GM23248 (cell line): ENCODE data around the gene RNF130. TPM values are rescaled to one million over a fixed set of nuclear protein-coding genes. Genes with fewer than 3 reads are reported as not detected.

Experiments used
- DNase-seq: peaks from one replicate; pipeline ENCODE4 v3.0.0-alpha.2; 2015
- H2AFZ ChIP-seq: fragments of 200-600 bp; sonication (generic); 2 replicates; pipeline ENCODE4 v1.6.1; 2016; ENCODE audit warnings: antibody characterized with exemption
- H3F3A ChIP-seq: fragments of 200-600 bp; sonication (generic); 2 replicates; pipeline ENCODE4 v1.6.1; 2016; ENCODE audit warnings: mild to moderate bottlenecking, antibody characterized with exemption, mixed run types; ENCODE audit not compliant: insufficient read depth
- H3K27ac ChIP-seq: fragments of 200-600 bp; sonication (generic); 2 replicates; pipeline ENCODE4 v1.5.1; 2016; ENCODE audit warnings: mild to moderate bottlenecking
- H3K27me3 ChIP-seq: fragments of 200-600 bp; sonication (generic); replicated peaks from 2 replicates; pipeline ENCODE4 v1.6.1; 2016; ENCODE audit warnings: mild to moderate bottlenecking; ENCODE audit not compliant: insufficient read depth
- H3K36me3 ChIP-seq: fragments of 200-600 bp; sonication (generic); 2 replicates; pipeline ENCODE4 v1.6.1; 2016; ENCODE audit warnings: low read depth, mild to moderate bottlenecking
- H3K4me1 ChIP-seq: fragments of 200-600 bp; sonication (generic); 2 replicates; pipeline ENCODE4 v1.6.1; 2016; ENCODE audit warnings: mild to moderate bottlenecking; ENCODE audit not compliant: insufficient read depth
- H3K4me2 ChIP-seq: fragments of 200-600 bp; sonication (generic); one replicate; pipeline ENCODE4 v1.6.1; 2016; ENCODE audit warnings: mild to moderate bottlenecking; ENCODE audit not compliant: unreplicated experiment
- H3K4me3 ChIP-seq: fragments of 200-600 bp; sonication (generic); 2 replicates; pipeline ENCODE4 v1.5.1; 2016; ENCODE audit warnings: mild to moderate bottlenecking
- H3K79me2 ChIP-seq: fragments of 200-600 bp; sonication (generic); 2 replicates; pipeline ENCODE4 v1.6.1; 2016; ENCODE audit warnings: mild to moderate bottlenecking; ENCODE audit not compliant: insufficient read depth
- H3K9ac ChIP-seq: fragments of 200-600 bp; sonication (generic); 2 replicates; pipeline ENCODE4 v1.6.1; 2016; ENCODE audit warnings: mild to moderate bottlenecking
- H3K9me2 ChIP-seq: fragments of 200-600 bp; sonication (generic); 2 replicates; pipeline ENCODE4 v1.6.1; 2016; ENCODE audit warnings: mixed run types, mild to moderate bottlenecking, moderate library complexity; ENCODE audit not compliant: insufficient read depth
- H3K9me3 ChIP-seq: fragments of 200-600 bp; sonication (generic); one replicate; pipeline ENCODE4 v1.6.1; 2017; ENCODE audit warnings: low read depth
- H4K20me1 ChIP-seq: fragments of 200-600 bp; sonication (generic); 2 replicates; pipeline ENCODE4 v1.6.0; 2016; ENCODE audit not compliant: insufficient read depth
- EZH2 ChIP-seq: fragments of 200-600 bp; sonication (generic); IDR thresholded peaks from 2 replicates; pipeline ENCODE4 v1.6.1; 2018; ENCODE audit warnings: antibody characterized with exemption, mild to moderate bottlenecking; ENCODE audit not compliant: insufficient read depth, poor library complexity, severe bottlenecking
- EZH2phosphoT487 ChIP-seq: fragments of 200-600 bp; sonication (generic); IDR thresholded peaks from 2 replicates; pipeline ENCODE4 v1.6.1; 2018; ENCODE audit warnings: antibody characterized with exemption, moderate library complexity, mild to moderate bottlenecking, low read depth; ENCODE audit not compliant: insufficient read depth
- WGBS, 2 experiments: methylation state at CpG; one replicate each; pipeline ENCODE4 v1.1.6; 2015 to 2017; ENCODE audit warnings: low lambda C conversion rate in 2 of 2, low coverage in 1 of 2; ENCODE audit errors: missing lambda C conversion rate in 2 of 2; 5-methylcytosine and 5-hydroxymethylcytosine counted together
- in situ Hi-C: fragments of 300-500 bp; cut with MboI; formaldehyde crosslinking; loops from 2 replicates; pipeline ENCODE4 v1.15.0; 2020
- microRNA counts: library from miRNA; unstranded; fragments of <30 nt; microRNA quantifications from one replicate; lab custom pipeline; 2016
- microRNA-seq: library from miRNA; unstranded; fragments of <30 nt; microRNA quantifications from one replicate; pipeline ENCODE4, GENCODE V29; 2016; ENCODE audit warnings: borderline number of aligned reads
- polyA plus RNA-seq: library from polyadenylated mRNA; unstranded; fragments of >200 nt; fragmentation: Nextera tagmentation; extraction: Ambion mirVana; gene quantifications from 2 replicates; pipeline ENCODE4 v1.2.1, GENCODE V29; 2016
- small RNA-seq: library from RNA; depleted of rRNA; stranded (forward); fragments of <200 nt; gene quantifications from one replicate; pipeline ENCODE3, GENCODE V24; 2014; ENCODE audit warnings: low read depth, low replicate concordance
- total RNA-seq: library from RNA; depleted of rRNA; stranded (reverse); fragments of >200 nt; shearing (Covaris generic); gene quantifications from 2 replicates; pipeline ENCODE4 v1.2.3, GENCODE V29; 2014; rRNA removed

RNF130 gene
- total and polyA plus RNA-seq, 2 experiments from 2014 or later: 27.3 to 49.8 TPM

DNA sequence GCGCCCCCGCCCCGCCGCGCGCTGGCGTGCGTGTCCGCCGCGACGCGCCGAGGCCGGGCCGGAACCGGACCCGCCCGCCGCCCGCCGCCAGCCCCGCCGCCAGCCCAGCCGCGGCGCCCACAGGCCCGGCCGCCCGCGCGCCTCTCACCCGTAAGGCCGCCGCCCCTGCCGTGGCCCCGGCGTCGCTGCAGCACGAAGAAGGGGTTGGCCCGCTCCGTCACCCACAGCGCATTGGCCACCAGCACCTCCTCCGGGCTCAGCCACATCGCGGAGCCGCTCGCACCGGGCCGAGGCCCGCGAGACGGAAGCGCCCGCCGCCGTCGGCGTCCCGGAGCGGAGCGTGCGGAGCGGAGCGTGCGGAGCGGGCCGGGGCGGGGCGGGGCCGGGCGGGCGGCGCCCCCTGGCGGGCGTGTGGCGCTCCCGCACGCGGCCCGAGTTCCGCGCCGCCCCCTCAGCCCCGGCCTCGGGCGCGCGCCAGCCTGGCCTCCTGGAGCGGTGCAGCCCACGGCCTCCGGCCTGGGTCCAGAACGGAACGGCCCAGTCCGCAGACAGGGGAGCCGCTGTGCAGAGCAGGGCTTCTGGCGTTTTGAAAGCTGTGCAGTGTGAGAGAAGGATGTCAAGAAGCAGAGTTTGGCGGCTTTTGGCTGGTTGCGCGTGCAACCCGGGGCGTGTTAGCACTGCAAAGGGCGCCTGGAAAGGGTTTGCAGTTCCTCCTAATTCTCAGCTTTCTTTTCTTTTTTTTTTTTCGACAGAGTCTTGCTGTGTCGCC is 163.8 kb downstream of the RNF130 start, which contains the start of gene TBC1D9B:
TSS of gene TBC1D9B (minus strand) at position 342 of the 769 bp plus-strand sequence. CDS start at position 266, 76 bp downstream.
- peak within 1 kb of the TSS; percentile 98 for H3K4me3 ChIP-seq
- peaks cover 6% of the 10 kb centered on the region for H3K4me1 ChIP-seq
- DNase-seq: peak; percentile 89
- H3K9me2 ChIP-seq: no peaks in the 10 kb centered on the region
- 1 to 3% methylated on average over 19 to 66 of the region's 105 CpGs for WGBS, 2 experiments
- peak within 1 kb of the TSS; percentile 95 for H3K4me2 ChIP-seq
- 0 out of 2 replicates have a peak, but pooled peaks cover 3% of the 10 kb centered on the region for H3K36me3 ChIP-seq
- H3K79me2 ChIP-seq: peaks cover 50% of the 10 kb centered on the region
- H3K27me3 ChIP-seq: no peaks in the 10 kb centered on the region
- no peak for TF ChIP-seq EZH2
- TF ChIP-seq EZH2phosphoT487: no peak
- peak within 1 kb of the TSS; percentile 88 for H3K9ac ChIP-seq
- in situ Hi-C loops: no loop called here
- peak within 1 kb of the TSS; percentile 93 for H2AFZ ChIP-seq
- H3F3A ChIP-seq: no peaks in the 10 kb centered on the region
- peak within 1 kb of the TSS; percentile 65 for H3K27ac ChIP-seq
- H3K9me3 ChIP-seq: no peaks in the 10 kb centered on the region
- H4K20me1 ChIP-seq: no peaks in the 10 kb centered on the region

DNA sequence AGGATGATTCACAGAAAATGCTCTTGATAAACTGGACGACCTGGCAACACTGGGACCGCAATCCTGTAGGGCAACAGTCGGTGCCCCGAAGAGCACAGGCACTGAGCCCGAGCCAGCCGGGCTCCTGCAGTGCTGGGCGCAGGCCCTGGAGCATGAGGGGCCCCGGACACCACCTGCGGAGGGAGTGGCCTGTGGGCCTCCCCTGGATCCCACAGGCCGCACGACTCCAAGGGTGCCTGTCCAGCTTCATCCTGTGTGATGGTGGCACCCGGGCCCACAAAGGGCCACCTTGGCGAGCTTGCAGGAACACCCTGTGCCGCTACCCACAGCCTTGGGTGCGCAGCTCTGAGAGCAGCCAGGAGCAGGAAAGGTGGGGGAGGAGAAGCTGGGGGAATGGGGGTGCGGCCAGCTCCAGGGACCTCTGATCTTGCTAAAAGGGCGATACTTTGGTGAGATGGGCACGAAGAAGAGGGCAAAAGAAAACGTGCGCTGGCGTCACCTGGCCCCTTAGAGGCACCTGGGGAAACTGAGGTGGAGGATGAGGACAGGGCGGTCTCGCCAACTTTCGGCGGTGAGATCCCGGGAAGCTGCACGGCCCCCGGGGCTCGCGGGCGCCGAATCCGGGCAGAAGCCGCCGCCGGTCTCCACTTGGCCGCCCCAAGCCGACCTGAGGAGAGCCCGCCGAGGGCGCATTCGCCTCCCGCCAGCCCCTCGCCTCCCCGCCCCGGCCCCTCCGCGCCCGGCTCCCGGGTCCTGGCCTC is 164.6 kb downstream of the RNF130 start:
- peak; percentile 60 for DNase-seq
- H4K20me1 ChIP-seq: no peaks in the 10 kb centered on the region
- H3K27ac ChIP-seq: peak overlapping the region; percentile 65
- H3F3A ChIP-seq: no peaks in the 10 kb centered on the region
- H3K9me2 ChIP-seq: no peaks in the 10 kb centered on the region
- 0 out of 2 replicates have a peak, but pooled peaks cover 4% of the 10 kb centered on the region for H3K36me3 ChIP-seq
- H3K79me2 ChIP-seq: peaks cover 56% of the 10 kb centered on the region
- no peak for TF ChIP-seq EZH2phosphoT487
- TF ChIP-seq EZH2: no peak
- peak overlapping the region; percentile 88 for H3K9ac ChIP-seq
- peak overlapping the region; percentile 95 for H3K4me2 ChIP-seq
- H3K4me3 ChIP-seq: peak overlapping the region; percentile 98
- WGBS, 2 experiments: 9 to 11% methylated on average over 29 to 35 of the region's 50 CpGs
- peak overlapping the region; percentile 79 for H2AFZ ChIP-seq
- H3K4me1 ChIP-seq: peaks cover 6% of the 10 kb centered on the region
- H3K9me3 ChIP-seq: no peaks in the 10 kb centered on the region
- in situ Hi-C loops: no loop called here
- no peaks in the 10 kb centered on the region for H3K27me3 ChIP-seq

DNA sequence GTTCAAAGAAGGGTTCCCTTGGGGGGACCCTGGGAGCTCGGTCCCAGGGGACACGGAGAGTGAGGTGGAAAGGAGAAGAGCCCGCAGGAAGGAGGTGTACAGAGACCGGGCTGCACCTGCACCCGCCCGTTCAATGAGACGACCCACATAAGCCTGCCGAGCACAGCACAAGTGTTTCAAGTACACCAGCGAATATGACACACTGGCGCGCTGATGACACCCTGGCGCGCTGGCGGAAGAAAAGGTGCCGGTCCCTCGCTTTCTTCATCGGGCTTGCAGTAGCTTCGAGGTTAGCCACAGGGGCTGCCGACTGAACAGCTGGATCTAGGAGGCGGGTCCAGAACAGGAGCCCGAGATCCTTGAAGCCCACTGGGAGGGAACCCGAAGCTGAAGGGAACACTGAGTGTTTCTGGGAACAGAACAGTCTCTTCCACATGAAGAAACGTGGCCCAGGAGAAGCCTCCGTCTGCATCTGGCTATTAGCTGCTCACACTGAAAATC is 165.2 kb downstream of the RNF130 start:
- H2AFZ ChIP-seq: no peak overlapping the region
- H3K9me2 ChIP-seq: no peaks in the 10 kb centered on the region
- H3F3A ChIP-seq: no peaks in the 10 kb centered on the region
- no peaks in the 10 kb centered on the region for H3K27me3 ChIP-seq
- DNase-seq: no peak
- H3K4me2 ChIP-seq: peak overlapping the region; percentile 95
- peaks cover 63% of the 10 kb centered on the region for H3K79me2 ChIP-seq
- H3K9me3 ChIP-seq: no peaks in the 10 kb centered on the region
- WGBS, 2 experiments: 78 to 80% methylated on average over 24 of the region's 24 CpGs
- peaks cover 6% of the 10 kb centered on the region for H3K4me1 ChIP-seq
- peak overlapping the region; percentile 88 for H3K9ac ChIP-seq
- H3K4me3 ChIP-seq: peak overlapping the region; percentile 98
- in situ Hi-C loops: no loop called here
- TF ChIP-seq EZH2: no peak
- TF ChIP-seq EZH2phosphoT487: no peak
- peaks cover 8% of the 10 kb centered on the region; the same call in 1 of the 2 replicates for H3K36me3 ChIP-seq
- no peaks in the 10 kb centered on the region for H4K20me1 ChIP-seq
- H3K27ac ChIP-seq: peak overlapping the region; percentile 65; the same call in 1 of the 2 replicates

DNA sequence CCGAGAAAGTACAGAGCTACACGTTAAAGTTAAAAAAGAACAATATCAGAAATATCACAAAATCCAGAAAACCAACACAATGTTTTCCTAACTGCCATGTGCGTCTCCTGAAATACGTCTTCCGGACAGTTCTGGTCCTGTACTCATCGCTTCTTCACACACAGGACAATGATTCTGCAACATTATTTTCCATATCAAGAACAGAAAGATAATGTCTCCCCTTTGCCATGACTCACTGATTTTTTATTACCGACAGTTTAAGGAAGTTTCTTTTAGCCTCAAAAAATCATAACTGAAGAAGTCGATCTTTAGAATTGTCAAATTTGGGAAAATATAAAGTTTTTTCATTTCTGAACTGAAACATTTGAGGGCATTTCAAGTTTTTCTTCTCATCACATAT is 166.4 kb downstream of the RNF130 start:
- in situ Hi-C loops: no loop called here
- Histone ChIP-seq H3K4me2 (no peak overlapping the region), H3K9ac (no peak overlapping the region), H3K27me3 (no peaks in the 10 kb centered on the region), H4K20me1 (no peaks in the 10 kb centered on the region), H3K36me3 (peaks cover 15% of the 10 kb centered on the region; the same call in 1 of the 2 replicates), H3K9me2 (no peaks in the 10 kb centered on the region), H3K4me1 (peaks cover 6% of the 10 kb centered on the region), H2AFZ (no peak overlapping the region), H3K27ac (no peak overlapping the region), H3F3A (no peaks in the 10 kb centered on the region), H3K9me3 (no peaks in the 10 kb centered on the region), H3K79me2 (peaks cover 75% of the 10 kb centered on the region), H3K4me3 (no peak overlapping the region)
- TF ChIP-seq EZH2phosphoT487 (no peak), EZH2 (no peak)
- no peak for DNase-seq
- 88% methylated on average over 8 of the region's 8 CpGs for WGBS, 2 experiments

MicroRNAs within 50 kb of the gene (microRNA counts, 767-probe panel; counts per million panel counts)
- 447 counts per million, percentile 86 among the panel's probes with 10 or more counts for microRNA hsa-miR-340-5p (lab: Ali Mortazavi, UCI)

Small RNA genes within 50 kb of the gene (microRNA-seq; reads per million reads assigned to microRNA genes)
- 18.9 reads per million, percentile 27 among the genes with 10 or more reads in this experiment for gene MIR340

Small RNA genes within 50 kb of the gene (small RNA-seq; reads per million reads assigned to genes)
- gene MIR340: 1.1 reads per million, percentile 48 among the genes with 10 or more reads in this experiment

Other genes with a start within 250 kb of the RNF130 start
- gene MRNIP, start 212.9 kb downstream of the RNF130 start, total RNA-seq: 17.3 and 23.0 TPM in 2 replicates
- gene MRNIP, start 212.9 kb downstream of the RNF130 start, polyA plus RNA-seq: 13.3 and 14.1 TPM in 2 replicates
- gene TBC1D9B, start 163.9 kb downstream of the RNF130 start, total RNA-seq: 55.7 and 64.4 TPM in 2 replicates
- 78.8 and 82.0 TPM in 2 replicates for gene TBC1D9B, start 163.9 kb downstream of the RNF130 start, polyA plus RNA-seq
- not detected in 2 replicates for gene RASGEF1C, start 137.5 kb upstream of the RNF130 start, total RNA-seq
- gene RASGEF1C, start 137.5 kb upstream of the RNF130 start, polyA plus RNA-seq: not detected in 2 replicates
- gene MAPK9, start 220.3 kb upstream of the RNF130 start, total RNA-seq: 23.0 and 23.7 TPM in 2 replicates
- gene MAPK9, start 220.3 kb upstream of the RNF130 start, polyA plus RNA-seq: 22.5 and 24.1 TPM in 2 replicates